GM19240 (cell line): ENCODE data around the gene ZNF670.

Experiments used
- DNase-seq: peaks from one replicate; pipeline ENCODE4 v3.0.0; 2011; ENCODE audit warnings: low spot score; ENCODE audit not compliant: insufficient read length

The ZNF670 gene

DNA sequence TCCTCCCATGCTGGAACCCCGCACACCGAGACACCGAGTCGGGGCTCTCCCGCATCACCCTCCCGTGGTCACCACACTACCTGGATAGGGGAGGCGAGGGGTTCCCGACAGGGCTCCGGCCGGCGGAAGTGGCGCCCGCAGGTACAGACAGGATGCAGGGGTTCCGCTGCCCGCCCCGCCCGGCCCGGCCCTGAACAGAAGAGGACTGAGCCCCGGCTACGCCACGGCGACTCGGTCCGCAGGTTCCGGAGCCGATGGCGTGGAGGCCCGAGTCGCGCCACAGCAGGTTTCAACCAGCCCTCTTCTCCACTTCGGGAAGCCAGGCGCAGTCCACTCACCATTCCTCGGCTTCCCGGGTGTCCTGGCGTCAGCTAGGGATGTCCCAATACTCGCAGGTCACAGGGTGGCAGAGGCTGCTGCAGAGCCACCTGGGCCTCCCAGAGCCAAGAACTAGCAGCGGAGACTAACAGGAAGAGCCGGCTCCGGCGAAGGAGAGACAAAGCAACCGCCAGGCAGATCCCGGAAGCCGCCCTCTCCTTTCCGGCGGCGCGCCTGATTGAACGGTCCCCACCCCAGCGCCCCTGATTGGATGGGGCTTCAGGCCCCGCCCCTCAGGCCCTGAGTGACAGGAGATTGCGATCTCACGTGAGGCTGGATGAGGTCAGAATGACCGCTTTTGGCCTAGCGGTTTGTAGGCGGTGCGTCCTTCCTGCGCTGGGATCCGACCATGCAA lies 25.4 kb upstream of the ZNF670 start, which contains the start of gene ZNF669:
Gene ZNF669 (minus strand): TSS at position 498 of the 733 bp plus-strand sequence. CDS start 157 bp downstream, at position 341.
- DNase-seq, result peak; percentile 92

GRCh38 chr1:247102381-247102780 lies 23.8 kb upstream of the ZNF670 start:
- DNase-seq, result no peak

GRCh38 chr1:247100676-247101279 lies 22.2 kb upstream of the ZNF670 start:
- no peak for DNase-seq

- DNase-seq, result no peak
Measured at GRCh38 chr1:247096958-247097357, 18.3 kb upstream of the ZNF670 start.

DNA sequence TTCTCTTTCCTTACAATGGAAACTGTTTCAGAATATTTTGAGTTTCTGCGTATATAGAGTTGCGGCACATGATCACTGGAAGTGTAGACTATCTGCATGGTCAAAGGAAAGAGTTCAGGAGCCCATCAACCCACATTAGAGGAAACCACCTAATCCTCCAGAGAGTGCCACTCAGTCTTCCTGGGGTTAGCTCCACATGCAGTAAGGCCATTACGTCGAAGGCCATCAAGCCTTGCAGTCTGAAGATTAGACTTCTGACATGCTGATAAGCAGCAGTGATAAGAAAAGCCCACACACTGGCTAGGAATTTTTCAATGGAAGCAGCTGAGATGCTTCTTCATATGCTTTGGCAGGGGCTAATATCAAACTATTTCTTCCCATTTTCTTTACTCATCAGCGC lies 17.9 kb upstream of the ZNF670 start:
- DNase-seq, result no peak

- no peak for DNase-seq
Measured at GRCh38 chr1:247096112-247096511, 17.5 kb upstream of the ZNF670 start.

DNA sequence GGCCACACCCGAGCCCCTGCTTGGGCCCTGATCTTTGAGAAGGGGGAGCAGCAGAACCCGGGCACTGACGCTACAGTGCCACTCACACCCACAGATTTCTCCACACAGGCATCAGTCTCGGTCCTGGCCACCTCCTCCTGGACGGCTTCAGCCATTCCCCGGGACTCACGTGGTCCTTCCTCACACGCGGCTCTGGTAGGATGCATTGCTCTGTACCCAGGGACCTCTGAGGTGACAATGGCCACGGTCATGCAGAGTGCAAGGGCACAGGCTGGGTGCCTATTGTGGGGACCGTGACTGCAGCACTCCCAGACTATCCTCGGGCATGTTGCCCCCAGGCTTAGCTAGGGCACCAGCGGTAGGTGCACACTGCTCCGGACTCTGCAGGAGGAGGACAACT lies 11.8 kb upstream of the ZNF670 start:
- no peak for DNase-seq

- no peak for DNase-seq
Measured at GRCh38 chr1:247089616-247090375, 11.2 kb upstream of the ZNF670 start.

GRCh38 chr1:247088967-247089366 lies 10.4 kb upstream of the ZNF670 start:
- no peak for DNase-seq

- no peak for DNase-seq
Measured at GRCh38 chr1:247087256-247087655, 8.6 kb upstream of the ZNF670 start.

DNA sequence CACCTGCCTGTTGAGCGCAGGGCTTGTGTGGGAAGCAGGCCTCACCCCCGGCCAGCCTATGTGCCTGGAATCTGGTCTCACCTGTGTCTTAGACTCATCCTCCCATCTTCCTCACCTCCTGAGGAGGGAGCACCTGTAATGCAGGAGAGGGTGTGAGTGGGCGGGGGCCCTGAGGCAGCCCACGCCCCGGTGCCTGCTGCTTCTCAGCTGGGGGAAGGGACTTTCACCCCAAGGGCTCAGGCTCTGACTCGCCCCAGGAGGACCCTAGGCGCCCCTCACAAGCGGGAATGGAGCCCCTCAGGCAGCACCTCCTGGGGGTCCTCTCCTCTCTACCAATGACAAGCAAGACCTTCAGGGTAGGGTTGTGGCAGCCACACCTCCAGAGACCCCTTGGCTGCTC lies 6.7 kb upstream of the ZNF670 start:
- no peak for DNase-seq

DNA sequence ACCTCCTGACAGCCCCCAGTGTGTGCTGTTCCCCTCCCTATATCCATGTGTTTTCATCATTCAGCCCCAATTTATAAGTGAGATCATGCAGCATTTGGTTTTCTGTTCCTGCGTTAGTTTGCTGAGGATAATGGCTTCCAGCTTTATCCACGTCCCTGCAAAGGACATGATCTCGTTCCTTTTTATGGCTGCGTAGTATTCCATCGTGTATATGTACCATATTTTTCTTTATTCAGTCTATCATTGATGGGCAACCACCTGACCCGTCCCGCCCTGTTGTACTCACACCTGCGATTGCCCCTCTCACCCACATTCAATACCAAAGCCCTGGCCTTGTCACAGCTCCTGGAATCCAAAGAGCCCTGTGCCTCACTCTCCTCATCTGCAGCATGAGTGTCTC lies 6.2 kb upstream of the ZNF670 start:
- no peak for DNase-seq

DNA sequence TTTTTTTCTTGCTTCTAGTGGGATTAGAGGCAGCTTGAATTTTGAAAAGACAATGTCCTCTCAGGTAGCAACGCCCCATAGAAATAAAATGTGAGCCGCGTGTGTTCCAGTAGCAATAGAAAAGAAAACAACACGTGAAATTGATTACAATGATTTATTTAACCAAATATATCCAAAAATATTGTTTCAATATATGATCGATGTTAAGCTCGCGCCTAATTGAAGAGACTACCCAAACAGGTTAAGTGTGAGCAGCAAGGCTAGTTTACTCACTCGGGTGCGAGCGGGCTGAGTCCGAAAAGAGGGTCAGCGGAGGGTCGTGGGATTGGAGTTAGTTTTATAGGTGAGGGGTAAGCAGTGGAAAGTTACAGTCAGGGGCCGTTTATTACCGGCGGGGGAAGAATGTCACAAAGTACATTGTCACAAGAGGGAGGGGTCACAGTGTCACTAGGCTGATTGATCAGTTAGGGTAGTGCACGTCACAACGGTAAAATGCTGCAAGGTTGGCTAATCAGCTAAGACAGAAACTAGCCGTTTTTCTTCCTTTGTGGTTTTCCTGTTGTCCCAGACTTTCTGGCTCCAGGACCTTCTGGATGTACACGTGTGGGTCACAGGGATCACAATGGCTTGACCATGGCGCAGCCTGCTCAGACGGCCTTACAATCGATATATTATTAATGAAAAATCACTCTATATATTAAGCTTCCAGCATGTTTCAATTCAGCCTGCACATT lies 697 bp upstream of the ZNF670 start:
- DNase-seq, result no peak

GRCh38 chr1:247077876-247078257 lies 744 bp downstream of the ZNF670 start:
- DNase-seq, result no peak

DNA sequence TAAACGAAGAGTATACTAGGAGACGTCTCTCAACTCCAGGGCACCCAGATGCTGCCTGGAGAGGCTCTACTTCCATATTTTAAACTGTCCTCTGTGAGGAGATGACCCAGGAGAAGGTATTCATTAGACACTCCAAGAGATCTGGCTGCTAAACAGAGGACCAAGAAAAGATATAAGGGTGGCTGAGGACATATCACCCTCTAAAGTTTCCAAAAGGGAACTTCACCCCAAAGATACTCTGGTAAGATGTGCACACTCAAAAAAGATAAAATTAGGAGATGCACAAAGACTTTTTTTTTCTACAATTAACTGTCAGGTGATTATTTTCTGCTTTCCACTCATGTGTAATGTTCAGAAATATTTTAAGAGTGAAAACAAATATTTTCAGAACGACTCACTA lies 1.4 kb downstream of the ZNF670 start:
- DNase-seq, result no peak

DNA sequence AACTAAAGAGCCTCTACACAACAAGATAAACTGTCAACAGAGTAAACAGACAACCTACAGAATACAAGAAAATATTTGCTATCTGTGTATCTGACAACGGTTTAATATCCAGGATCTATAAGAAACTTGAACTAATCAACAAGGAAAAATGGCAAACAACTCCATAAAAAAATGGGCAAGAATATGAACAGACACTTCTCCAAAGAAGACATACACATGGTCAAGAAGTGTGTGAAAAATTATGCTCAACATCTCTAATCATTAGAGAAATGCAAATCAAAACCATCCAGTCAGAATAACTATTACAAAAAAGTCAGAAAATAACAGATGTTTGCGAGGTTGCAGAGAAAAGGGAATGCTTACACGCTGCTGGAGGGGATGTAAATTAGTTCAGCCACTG lies 8.0 kb downstream of the ZNF670 start:
- DNase-seq, result no peak

DNA sequence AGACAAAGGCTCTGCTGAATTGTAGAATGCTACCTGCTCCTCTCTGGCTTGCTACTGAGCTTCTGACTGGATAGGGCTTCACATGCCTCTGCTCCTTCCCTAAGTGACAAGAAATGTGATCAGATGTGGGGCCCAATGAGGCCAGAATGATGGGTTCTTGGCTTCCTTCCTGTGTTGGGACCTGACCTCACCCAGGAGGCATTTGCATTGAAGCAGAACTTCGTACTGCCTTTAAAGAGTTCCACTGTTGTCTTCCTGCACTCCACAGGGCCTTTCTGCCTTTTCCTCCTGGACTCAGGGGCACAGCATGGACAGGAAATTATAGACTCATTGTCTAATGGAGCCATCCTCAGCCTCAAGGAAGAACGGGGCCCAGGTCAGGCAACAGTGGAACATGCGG lies 14.3 kb downstream of the ZNF670 start:
- no peak for DNase-seq

DNA sequence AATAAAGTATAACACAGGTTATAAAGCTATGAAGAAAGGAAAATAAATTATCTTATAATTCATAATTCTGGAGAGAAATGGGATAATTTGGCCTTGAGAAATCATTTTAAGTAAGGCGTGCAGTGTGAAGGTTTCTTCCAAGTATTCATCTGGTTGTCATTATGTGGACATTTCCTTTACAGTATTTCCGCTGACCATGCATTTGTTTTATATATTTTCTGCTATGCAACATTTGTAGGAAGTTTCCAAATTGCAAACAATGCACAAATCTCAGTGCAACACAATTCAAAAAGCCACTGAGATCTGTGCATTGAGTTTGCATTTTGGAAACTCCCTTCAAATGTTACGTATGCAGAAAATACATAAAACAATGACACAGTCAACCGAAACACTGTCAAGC lies 17.8 kb downstream of the ZNF670 start:
- DNase-seq, result no peak

DNA sequence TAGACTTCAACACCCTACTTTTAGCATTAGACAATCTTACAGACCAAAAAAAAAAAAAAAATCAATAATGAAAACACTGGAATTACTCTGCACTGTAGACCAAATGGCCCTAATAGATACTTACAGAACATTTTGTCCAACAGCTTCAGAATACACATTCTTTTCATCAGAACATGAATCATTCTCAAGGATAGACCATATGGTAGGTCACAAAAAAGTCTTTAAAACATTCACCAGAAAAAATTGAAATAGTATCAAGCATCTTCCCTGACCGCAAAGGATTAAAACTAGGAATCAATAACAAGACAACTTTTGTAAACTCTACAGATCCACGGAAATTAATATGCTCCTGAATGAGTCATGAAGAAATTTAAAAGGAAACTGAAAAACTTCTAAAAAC lies 22.5 kb downstream of the ZNF670 start:
- no peak for DNase-seq

DNA sequence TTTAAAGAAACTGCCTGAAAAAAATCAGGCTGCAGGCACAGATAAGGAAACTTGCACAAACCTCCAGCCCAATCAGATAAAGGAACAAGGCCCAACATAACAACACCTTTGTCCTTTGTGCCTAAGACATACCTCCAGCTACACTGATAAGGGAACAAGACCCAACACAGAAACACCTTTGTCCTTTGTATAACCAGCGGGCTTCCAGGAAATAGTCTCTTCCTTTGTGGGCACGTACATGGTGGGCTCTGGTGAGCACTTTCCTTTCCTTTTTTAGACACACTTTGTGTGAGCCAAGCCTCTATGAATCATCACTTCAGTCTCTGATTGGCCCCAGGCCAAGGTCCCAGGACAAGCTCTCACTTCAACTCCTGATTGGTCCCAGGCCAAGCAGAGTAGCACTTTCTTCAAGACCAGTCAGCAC lies 23.6 kb downstream of the ZNF670 start:
- no peak for DNase-seq

DNA sequence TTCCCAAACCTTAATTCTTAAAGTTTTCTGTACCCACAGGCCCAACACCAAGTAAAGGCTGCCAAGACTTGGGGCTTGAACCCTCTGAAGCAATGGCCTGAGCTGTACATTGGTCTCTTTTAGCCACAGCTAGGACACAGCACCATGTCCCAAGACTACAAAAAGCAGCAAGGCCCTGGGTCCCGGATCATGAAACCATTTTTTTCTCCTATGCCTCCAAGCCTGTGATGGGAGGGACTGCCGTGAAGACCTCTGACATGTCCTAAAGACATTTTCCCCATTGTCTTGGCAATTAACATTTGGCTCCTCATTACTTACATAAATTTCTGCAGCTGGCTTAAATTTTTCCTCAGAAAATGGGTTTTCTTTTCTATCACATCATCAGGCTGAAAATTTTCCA lies 30.9 kb downstream of the ZNF670 start:
- DNase-seq, result no peak

GRCh38 chr1:247047260-247047659 lies 31.4 kb downstream of the ZNF670 start:
- no peak for DNase-seq
